ENCODE results near the gene ARSG.
A peak's percentile ranks its signal among the peaks of the same experiment; 100 is the strongest.
"Not testable (repeated sequence)": the region's sequence is repeated elsewhere in the genome, so short reads cannot be mapped to it uniquely, and the experiment has no call there.

ARSG gene

DNA sequence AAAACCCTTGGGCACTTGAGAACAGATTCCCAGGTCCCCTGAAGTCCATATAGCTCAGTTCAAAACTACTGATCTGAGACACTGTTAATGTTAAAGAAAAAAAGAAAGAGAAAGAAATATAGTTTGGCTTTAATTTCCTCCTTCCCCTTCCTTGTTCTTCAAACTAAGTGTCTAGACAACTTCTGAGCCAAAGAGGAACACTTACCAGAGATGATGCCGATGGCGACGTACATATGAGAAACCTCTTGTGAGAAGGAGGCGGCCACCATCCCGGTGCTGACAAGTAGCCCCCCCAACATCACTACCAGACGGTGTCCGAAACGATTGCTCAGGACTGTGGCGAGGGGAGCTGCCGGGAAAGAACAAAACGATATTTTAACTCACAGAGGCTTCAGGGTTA is 17.6 kb upstream of the ARSG start:
- TF ChIP-seq ZFX (IDR thresholded peaks at IDR 0.05): no peak
- TF ChIP-seq CTCF (conservative IDR thresholded peaks at IDR 0.05): no peak
- no peak overlapping the region for H3K27ac ChIP-seq

DNA sequence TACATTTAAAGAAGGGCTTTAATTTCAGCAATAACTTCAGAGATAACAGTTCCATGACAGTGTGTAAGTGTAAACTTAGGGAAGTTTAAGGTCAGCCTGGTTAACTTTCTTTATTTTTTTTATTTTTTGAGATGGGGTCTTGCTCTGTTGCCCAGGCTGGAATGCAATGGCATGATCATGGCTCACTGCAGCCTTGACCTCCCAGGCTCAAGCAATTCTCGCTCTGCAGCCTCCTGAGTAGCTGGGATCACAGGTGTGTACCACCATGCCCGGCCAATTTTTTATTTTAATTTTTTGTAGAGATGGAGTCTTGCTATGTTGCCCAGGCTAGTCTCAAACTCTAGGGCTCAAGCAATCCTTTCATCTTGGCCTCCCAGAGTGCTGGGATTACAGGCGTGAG is 15.0 kb upstream of the ARSG start:
- H3K27ac ChIP-seq: not testable (repeated sequence)

DNA sequence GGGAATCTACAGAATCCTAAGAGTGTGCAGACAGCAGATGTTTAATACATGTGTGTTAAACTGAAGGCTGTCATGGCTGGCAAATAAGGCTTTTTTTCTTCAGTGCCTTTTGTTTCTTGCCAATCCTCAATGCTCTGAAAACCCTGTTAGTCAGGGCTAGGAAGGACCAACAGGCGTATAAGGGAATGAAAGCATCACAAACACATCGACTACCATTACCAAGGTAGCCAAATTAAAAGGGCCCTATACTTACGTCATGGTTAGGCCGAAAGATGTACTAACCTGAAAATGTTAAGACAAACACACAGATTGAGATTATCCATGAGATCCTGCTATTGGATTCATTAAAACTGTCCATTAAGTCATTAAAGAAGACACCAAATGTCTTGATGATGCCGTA is 13.5 kb upstream of the ARSG start:
- TF ChIP-seq CTCF (conservative IDR thresholded peaks at IDR 0.05): no peak
- TF ChIP-seq ZFX (IDR thresholded peaks at IDR 0.05): no peak
- H3K27ac ChIP-seq: no peak overlapping the region

GRCh38 chr17:68281965-68282364 is 9.3 kb upstream of the ARSG start:
- not testable (repeated sequence) for H3K27ac ChIP-seq

DNA sequence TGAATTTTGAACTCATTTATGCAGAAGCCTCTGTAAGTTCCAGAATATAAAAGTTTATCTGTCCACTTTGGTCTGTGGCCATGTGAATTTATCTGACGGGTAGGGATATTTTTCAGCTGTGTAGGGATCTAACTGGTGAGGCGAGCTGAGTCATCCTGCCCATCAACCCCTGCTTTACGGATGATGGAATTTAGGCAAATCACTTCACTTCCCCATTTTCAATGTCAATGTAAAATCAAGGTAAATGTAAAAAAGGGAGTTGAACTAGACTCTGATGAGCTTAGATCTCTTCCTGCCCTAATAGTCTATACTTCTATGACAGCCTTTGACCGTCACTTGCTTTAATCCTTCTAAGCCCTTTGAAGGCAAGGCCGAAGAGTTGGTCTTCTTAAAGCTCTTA is 2.9 kb upstream of the ARSG start:
- no peak overlapping the region for H3K27ac ChIP-seq

GRCh38 chr17:68288804-68289203 is 2.5 kb upstream of the ARSG start:
- peak overlapping the region; percentile 95; the same call in 1 of the 2 replicates for H3K27ac ChIP-seq
- TF ChIP-seq ZFX (IDR thresholded peaks at IDR 0.05): no peak
- TF ChIP-seq CTCF (conservative IDR thresholded peaks at IDR 0.05): no peak

More for the DNA sequence above, 2.9 kb upstream of the ARSG start:
- no peak for TF ChIP-seq ZFX (IDR thresholded peaks at IDR 0.05)
- TF ChIP-seq CTCF (conservative IDR thresholded peaks at IDR 0.05): no peak

DNA sequence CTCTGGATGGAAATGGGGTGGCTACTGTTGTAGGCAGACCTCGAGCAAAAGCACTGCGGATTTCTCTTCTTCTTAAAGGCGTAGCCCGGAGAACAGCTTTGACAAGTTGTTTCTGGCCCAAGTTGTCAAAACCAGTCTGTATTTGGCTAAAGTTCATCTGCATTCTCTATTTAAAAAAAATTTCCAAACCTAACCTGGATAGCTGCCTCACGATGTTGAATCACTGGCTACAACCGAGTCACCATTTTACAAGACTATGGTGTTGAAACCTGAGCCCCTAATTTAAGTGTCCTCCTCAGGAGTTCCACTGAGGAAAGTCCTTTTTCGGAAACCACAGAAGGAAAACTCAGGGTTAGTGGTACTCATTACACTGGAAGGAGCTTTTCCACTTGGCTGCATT is 1.8 kb upstream of the ARSG start:
- peak overlapping the region; percentile 95; the same call in 1 of the 2 replicates for H3K27ac ChIP-seq
- TF ChIP-seq CTCF (conservative IDR thresholded peaks at IDR 0.05) (no peak), ZFX (IDR thresholded peaks at IDR 0.05) (no peak)

- TF ChIP-seq ZFX (IDR thresholded peaks at IDR 0.05) (no peak), CTCF (conservative IDR thresholded peaks at IDR 0.05) (no peak)
- H3K27ac ChIP-seq: peak overlapping the region; percentile 95
Observed at GRCh38 chr17:68289936-68290267, 1.4 kb upstream of the ARSG start.

All from C4-2B (cell line).